NCI-H526 (cell line): ENCODE results near the gene ST3GAL3.
"Not testable (repeated sequence)": the region's sequence is repeated elsewhere in the genome, so short reads cannot be mapped to it uniquely, and the experiment has no call there.

ENCODE experiments used
- DNase-seq, 2 experiments: peaks; one replicate each; lab custom pipeline; 2025; lab: John Stamatoyannopoulos, UW

The ST3GAL3 gene

DNA sequence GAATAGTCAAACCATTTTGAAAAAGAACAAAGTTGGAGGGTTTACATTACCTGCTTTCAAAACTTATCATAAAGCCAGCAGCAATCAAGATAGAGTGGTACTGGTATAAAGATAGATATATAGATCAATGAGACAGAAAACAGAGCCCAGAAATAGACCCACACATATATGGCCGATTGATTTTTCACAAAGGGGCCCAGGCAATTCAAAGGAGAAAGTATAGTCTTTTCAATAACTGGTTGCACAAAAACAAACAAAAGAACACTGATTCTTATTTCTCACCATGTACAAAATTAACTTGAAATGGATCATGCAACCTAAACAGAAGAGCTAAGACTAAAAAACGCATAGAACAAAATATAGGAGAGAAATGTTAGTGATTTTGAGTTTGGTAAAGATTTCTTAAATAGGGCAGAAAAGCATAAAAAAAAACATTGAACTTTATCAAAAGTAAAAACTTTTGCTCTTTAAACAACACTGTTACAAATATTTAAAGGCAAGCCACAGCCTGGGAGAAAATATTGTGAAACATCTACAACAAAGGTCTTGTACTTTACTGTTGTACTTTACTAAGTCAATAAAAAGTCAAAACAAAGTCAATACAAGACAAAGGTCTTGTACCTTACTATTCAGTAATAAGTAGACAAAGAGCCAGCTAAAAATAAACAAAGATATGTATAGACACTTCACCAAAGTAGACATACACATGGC lies 50.2 kb downstream of the ST3GAL3 start:
- DNase-seq, result no peak

DNA sequence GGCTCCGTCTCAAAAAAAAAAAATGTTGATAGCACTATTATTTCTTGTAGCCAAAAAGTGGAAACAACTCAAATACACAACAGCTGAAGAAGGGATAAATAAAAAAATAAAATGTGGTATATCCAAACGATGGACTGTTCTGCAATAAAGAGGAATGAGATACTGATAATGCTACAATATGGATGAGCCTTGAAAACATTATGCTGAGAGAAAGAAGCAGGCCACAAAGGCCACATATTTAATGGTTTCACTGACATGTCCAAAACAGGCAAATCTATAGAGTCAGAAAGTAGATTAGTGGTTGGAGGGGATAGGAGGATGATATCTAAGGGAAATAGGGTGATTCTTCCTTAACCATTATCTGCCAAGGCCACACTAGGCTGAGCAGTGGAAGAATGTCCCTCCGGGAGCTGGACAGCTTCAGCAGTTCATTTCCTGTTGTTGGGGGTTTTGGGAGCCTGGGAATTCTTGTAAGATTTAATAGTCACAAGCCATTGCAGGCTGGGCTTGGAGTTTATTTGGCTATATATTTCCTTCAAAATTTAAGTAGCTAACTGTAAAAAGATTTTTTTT lies 53.5 kb downstream of the ST3GAL3 start:
- no peak for DNase-seq

DNA sequence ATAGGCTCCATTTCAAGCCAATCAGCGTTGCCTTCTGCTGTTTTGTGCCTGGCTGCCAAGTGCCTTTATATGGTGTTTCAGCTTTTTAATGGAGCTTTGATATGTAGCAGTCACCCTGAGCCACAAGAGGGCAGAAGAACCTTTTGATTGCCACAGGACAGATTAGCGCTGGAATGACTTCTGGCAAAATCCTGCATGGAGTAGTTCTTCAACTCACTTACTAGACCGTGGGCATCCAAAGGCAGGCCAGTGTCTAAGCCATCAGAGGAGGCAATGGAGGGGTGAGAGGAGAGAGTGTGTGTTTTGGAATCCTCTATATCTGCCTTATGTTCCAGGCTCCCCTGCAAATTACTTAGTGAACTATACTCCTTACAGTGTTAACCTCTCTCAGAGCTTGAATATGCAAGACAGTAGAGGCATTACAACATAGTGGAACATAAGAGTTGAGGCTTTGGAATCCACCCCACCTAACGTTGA lies 56.2 kb downstream of the ST3GAL3 start:
- peak; percentile 89 to 96 for DNase-seq

DNA sequence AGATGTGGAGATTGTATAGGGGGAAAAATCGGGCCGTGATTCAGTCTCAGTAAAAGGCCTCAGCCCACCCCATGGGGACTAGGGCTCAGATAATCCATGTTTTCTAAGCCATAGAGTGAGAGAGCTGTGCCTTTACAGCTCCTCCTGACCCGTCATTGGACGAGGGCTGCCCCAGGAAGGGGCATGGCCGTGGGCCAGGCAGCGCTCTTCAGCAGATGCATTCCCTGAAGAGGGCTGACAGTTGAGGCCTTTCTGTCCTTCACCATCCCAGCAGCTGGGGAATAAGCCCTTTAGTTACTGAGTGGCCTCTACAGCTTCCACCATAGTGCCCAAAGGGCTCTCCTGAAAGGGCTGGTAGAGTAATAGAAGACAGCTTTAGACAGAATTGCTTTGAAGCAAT lies 57.2 kb downstream of the ST3GAL3 start:
- no peak for DNase-seq

DNA sequence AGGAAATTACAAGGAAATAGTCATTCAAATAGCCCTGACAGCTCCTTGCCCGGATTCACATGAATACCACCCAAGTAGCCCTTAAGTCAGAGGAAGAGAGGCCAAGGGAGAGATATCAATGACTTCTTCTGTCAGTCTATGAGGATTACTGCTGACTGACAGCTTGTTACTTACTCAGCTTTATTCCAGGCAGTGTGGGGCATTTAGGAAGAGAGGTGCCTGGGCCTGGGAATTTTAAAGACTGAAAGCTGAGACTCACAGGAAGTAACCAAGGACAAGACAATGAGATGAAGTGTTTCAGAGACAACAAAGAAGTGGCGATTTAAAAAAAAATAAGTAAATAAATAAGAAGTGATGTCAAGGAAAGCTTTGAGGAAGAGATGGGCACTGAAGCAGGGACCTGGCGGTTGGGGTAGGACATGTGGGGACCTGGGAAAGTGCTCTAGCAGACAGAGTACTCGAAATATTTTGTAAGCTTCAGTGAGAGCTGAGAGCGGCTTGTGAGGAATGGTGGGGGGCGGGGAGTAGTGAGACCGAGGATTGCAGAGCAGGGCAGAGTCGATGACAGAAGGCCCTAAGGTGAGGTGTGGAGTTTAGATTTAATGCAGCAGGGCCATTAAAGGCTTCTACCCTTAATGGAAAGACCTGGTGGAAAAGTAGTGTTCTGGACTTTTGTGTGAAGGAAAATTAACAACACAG lies 58.9 kb downstream of the ST3GAL3 start:
- no peak for DNase-seq

DNA sequence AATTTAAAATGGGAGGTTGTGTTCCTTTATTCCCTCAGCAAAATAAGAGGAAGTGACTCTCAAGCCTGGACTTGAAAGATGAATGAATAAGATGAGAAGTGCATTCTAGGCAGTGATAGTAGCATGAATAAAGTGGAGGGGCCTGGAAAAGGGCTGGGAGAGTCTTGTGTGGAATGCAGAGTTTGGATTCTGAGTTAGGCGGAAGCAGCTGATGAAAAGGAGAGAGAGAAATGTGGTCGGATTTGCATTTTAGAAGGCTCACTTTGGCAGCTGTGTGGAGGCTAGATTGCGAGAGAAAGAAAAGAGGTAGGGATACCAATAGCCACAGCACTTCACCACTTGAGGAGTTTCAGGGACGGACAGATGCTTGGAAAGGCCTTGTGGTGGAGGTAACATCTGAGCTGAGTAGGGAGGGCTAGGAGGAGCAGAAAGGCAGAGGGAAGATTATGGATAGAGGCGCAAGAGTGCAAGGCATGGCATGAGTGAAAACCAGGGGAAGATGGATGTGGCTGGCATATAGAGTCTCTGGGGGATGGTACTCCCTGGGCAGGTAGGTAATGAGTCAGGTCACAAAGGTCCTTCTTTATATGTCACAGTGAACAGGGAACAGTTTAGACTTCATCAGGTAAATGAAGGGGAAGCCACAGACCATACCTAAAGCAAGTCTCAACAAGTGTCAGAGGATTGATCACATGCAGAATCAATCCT lies 59.6 kb downstream of the ST3GAL3 start:
- DNase-seq, result peak in 1 of 2 experiments; percentile 62

DNA sequence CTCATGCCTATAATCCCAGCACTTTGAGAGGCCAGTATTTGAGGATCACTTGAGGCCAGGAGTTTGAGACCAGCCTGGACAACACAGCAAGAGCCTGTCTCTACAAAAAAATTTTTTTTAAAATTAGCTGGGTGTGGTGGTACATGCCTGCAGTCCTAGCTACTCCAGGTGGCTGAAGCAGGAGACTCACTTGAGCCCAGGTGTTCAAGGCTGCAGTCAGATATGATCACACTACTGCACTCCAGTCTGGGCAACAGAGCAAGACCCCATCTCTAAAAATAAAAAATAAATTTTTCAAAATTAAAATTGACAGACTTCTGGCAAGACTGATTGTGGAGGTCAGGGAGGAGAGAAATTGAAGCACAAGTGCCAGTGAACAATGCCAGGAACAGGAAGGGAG lies 60.8 kb downstream of the ST3GAL3 start:
- DNase-seq, result no peak

DNA sequence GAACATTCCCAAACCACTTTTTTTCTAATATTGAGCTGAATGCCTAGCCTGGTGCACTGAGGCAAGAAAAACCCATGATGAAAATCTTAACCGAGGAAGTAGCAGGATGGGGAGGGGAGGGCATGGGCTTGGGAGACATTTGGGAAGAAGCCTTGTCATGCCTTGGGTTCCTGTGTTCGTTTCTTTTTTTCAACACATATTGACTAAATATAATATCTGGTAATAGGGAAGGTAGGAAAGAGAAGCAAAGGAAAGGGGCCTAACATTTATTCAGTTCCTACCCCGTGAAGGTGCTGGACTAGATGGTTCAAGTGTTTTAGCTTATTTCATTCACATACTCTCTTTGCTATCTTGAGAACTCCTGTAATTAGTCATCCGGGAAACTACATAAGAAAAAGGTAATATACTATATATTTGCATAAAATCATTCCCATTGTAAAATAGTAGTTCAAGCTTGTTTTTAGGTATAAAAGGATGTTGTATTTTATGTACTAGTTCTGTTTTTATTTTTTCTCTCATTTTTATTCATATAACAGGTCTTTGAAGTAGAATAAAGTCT lies 62.1 kb downstream of the ST3GAL3 start:
- DNase-seq, result no peak

GRCh38 chr1:43770111-43770510 lies 62.8 kb downstream of the ST3GAL3 start:
- DNase-seq, result no peak

DNA sequence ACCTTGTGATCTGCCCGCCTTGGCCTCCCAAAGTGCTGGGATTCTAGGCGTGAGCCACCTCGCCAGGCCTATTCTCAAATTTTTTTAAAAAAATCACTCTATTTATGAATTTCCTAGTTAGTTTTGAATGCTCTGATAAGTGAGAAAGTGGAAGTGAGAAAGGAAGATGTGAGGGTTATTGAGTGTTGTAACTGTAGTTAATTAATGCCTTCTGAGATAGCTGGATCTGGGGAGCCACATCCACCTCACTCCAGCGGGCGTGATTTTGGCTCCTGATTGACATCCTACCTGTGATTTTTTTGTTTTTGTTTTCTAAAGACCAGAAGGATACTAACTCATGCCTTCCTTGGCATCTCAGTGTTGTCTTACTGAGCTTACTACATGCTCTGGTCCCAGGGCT lies 65.6 kb downstream of the ST3GAL3 start:
- DNase-seq, result no peak

DNA sequence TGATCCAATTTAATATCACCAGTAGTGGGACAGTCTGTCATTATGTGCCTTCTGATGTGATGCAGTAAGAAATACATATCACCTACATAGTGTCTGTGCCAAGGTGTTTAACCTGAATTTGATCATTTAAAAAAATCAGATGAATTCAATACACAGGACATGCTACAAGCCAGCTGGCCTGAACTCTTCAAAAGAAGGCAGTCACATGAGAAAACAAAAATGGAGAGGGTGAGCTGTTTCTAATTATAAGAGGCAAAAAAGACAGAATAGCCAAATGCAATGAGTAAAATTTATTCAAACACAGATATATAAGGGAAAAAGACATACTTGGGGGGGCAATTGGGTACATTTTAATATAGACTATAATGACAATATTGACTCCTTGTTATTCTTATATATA lies 66.5 kb downstream of the ST3GAL3 start:
- DNase-seq, result no peak

DNA sequence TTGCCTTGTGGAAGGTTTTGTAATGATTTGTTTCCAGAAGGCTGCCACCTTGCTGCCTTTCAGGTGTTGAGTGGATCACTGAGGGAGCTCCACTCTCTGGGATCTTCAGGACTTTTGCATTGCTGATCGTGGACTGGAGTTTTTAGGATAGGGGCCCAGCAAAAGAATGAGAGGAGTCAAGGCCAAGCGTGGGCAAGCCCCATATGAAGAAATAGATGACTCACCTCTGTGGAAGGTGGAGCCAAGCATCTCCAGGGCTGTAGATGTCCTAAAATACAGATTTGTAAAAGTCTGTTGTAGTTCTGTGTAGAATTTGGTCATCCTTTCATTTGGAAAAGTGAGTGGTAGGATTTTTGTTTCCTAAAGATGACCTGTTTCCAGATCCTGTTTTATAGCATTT lies 67.0 kb downstream of the ST3GAL3 start:
- no peak for DNase-seq

- no peak for DNase-seq
These were observed 68.9 kb downstream of the ST3GAL3 start for GRCh38 chr1:43776043-43776761.

DNA sequence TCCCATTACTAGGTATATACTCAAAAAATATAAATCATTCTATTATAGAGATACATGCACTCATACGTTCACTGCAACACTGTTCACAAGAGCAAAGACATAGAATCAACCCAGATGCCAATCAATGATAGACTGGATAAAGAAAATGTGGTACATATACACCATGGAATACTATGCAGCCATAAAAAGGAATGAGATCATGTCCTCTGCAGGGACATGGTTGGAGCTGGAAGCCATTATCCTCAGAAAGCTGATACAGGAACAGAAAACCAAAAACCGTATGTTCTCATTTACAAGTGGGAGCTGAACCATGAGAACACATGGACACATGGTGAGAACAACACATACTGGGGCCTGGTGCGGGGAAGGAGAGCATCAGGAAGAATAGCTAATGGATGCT lies 70.6 kb downstream of the ST3GAL3 start:
- DNase-seq, result not testable (repeated sequence)

GRCh38 chr1:43779266-43779665 lies 71.9 kb downstream of the ST3GAL3 start:
- no peak for DNase-seq

DNA sequence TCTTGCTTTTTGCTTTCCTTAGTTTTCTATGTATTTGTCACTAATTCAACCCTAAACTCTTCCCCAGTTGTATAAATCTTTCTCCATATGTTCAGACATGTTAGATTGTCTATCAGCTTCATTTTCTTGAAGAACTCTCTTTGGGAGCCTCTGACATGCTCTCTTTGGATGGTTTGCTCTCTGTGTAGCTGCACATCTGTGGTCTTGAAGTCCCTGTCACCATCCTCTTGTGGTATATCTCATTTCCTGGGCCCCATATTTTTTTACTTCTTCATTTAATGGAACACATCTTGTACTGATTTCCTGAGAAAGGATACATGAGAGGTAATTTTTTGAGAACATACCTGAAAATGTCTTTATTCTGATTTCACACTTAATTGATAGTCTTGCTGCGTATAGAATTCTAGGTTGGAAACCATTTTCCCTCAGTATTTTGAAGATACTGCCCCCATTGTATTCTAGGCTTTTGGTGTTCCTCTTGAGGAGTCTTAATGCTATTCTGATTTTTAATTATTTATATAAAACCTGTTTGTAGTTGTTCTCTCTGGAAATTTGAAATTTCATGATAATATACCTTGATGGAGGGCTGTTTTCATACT lies 72.6 kb downstream of the ST3GAL3 start:
- no peak for DNase-seq

- no peak for DNase-seq
These were observed 74.2 kb downstream of the ST3GAL3 start for GRCh38 chr1:43781574-43781973.

- no peak for DNase-seq
These were observed 75.8 kb downstream of the ST3GAL3 start for GRCh38 chr1:43783096-43783670.

- DNase-seq, result no peak
These were observed 76.4 kb downstream of the ST3GAL3 start for GRCh38 chr1:43783671-43784205.

- no peak for DNase-seq
These were observed 79.0 kb downstream of the ST3GAL3 start for GRCh38 chr1:43786201-43786958.
